Fibroblast of lung (primary cell): Measurements from ENCODE around the gene MUSK. TPM values are rescaled to one million over a fixed set of nuclear protein-coding genes. Genes with fewer than 3 reads are reported as not detected.

Source experiments
- DNase-seq, 2 donors: peaks; one replicate each; pipeline versions ENCODE4 v3.0.0 to v3.0.0-alpha.2; 2010; ENCODE audit warnings: low read depth in 2 of 2
- H2AFZ ChIP-seq: 2 replicates; pipeline ENCODE4 v1.5.1; 2012; ENCODE audit warnings: low read length, control low read depth, inconsistent platforms
- H3K27ac ChIP-seq: 2 replicates; pipeline ENCODE4 v1.5.1; 2011; ENCODE audit warnings: low read length, control low read depth; ENCODE audit not compliant: insufficient read depth
- H3K27me3 ChIP-seq: 2 replicates; pipeline ENCODE4 v1.5.1; 2011; ENCODE audit warnings: mild to moderate bottlenecking, low read length; ENCODE audit not compliant: control insufficient read depth, insufficient read depth
- H3K36me3 ChIP-seq: 2 replicates; pipeline ENCODE4 v1.5.1; 2011; ENCODE audit warnings: low read length; ENCODE audit not compliant: control insufficient read depth, insufficient read depth
- H3K4me1 ChIP-seq: 2 replicates; pipeline ENCODE4 v1.5.1; 2011; ENCODE audit warnings: low read length; ENCODE audit not compliant: control insufficient read depth, insufficient read depth; ENCODE audit errors: extremely low read depth
- H3K4me2 ChIP-seq: 2 replicates; pipeline ENCODE4 v1.5.1; 2011; ENCODE audit warnings: low read length, control low read depth; ENCODE audit not compliant: insufficient read depth; ENCODE audit errors: extremely low read depth
- H3K4me3 ChIP-seq, 4 experiments: fragments of 200-600 bp in 1 of 4; sonication (generic) in 1 of 4; replicated peaks in 1 of 4; 2 replicates each; pipeline ENCODE4 v1.5.1; 2011 to 2016; ENCODE audit warnings: low read length in 4 of 4, low read depth in 3 of 4, mild to moderate bottlenecking in 3 of 4, control low read depth in 2 of 4, inconsistent platforms in 1 of 4, mixed read lengths in 1 of 4; ENCODE audit not compliant: insufficient read depth in 1 of 4; ENCODE audit errors: control extremely low read depth in 1 of 4
- H3K79me2 ChIP-seq: 2 replicates; pipeline ENCODE4 v1.5.1; 2012; ENCODE audit warnings: mild to moderate bottlenecking, low read length, inconsistent platforms; ENCODE audit not compliant: control insufficient read depth, insufficient read depth
- H3K9ac ChIP-seq: 2 replicates; pipeline ENCODE4 v1.5.1; 2011; ENCODE audit warnings: mild to moderate bottlenecking, low read length, control low read depth; ENCODE audit not compliant: insufficient read depth
- H3K9me3 ChIP-seq: 2 replicates; pipeline ENCODE4 v1.5.1; 2012; ENCODE audit warnings: low read depth, low read length; ENCODE audit not compliant: control insufficient read depth, insufficient read depth
- H4K20me1 ChIP-seq: 2 replicates; pipeline ENCODE4 v1.5.1; 2011; ENCODE audit warnings: low read length; ENCODE audit not compliant: control insufficient read depth, insufficient read depth; ENCODE audit errors: extremely low read depth
- CTCF ChIP-seq, 2 donors: IDR thresholded peaks in 1 of 2; conservative IDR thresholded peaks in 1 of 2; 1 replicate in 1 of 2; 2 replicates in 1 of 2; pipeline ENCODE4 v1.5.1; 2011 to 2012; ENCODE audit warnings: low read length in 2 of 2, control low read depth in 1 of 2, inconsistent platforms in 1 of 2, low read depth in 1 of 2, mild to moderate bottlenecking in 1 of 2
- EZH2 ChIP-seq: IDR thresholded peaks from 2 replicates; pipeline ENCODE4 v1.5.1; 2012; ENCODE audit warnings: low read length, control low read depth, mild to moderate bottlenecking; ENCODE audit errors: missing control alignments
- polyA plus RNA-seq, 2 donors: library from polyadenylated mRNA; depleted of rRNA in 1 of 2; stranded (reverse) in 1 of 2; unstranded in 1 of 2; fragments of >200 nt; gene quantifications; 2 replicates each; pipeline ENCODE4 v1.2.1, GENCODE V29; 2011 to 2012; ENCODE audit warnings: missing spikeins in 1 of 2
- total RNA-seq: library from RNA; depleted of rRNA; stranded (reverse); fragments of >200 nt; gene quantifications from 2 replicates; pipeline ENCODE4 v1.2.1, GENCODE V29; 2014

Gene MUSK
- total and polyA plus RNA-seq, 2 donors (not counting 1 experiment from before 2014, with no cell fraction given) = 0.31 to 0.66 TPM

GRCh38 chr9:110622368-110622767 is 46.2 kb upstream of the MUSK start:
- H3K4me1 ChIP-seq = peaks cover 7% of the 10 kb centered on the region
- H3K4me3 ChIP-seq = no peak overlapping the region
- no peaks in the 10 kb centered on the region for H3K27me3 ChIP-seq
- H3K4me2 ChIP-seq = no peak overlapping the region
- no peaks in the 10 kb centered on the region for H3K79me2 ChIP-seq
- no peaks in the 10 kb centered on the region for H4K20me1 ChIP-seq
- TF ChIP-seq CTCF (conservative IDR thresholded peaks at IDR 0.05 in 1 of 2, IDR thresholded peaks at IDR 0.05 in 1 of 2; ENCODE audit: low read depth in 1 of 2, low read length in 2 of 2) (no peak), EZH2 (no peak)
- H3K9me3 ChIP-seq = no peaks in the 10 kb centered on the region
- H3K36me3 ChIP-seq = no peaks in the 10 kb centered on the region
- H2AFZ ChIP-seq = no peak overlapping the region
- H3K27ac ChIP-seq = no peak overlapping the region
- no peak overlapping the region for H3K9ac ChIP-seq
- no peak for DNase-seq

DNA sequence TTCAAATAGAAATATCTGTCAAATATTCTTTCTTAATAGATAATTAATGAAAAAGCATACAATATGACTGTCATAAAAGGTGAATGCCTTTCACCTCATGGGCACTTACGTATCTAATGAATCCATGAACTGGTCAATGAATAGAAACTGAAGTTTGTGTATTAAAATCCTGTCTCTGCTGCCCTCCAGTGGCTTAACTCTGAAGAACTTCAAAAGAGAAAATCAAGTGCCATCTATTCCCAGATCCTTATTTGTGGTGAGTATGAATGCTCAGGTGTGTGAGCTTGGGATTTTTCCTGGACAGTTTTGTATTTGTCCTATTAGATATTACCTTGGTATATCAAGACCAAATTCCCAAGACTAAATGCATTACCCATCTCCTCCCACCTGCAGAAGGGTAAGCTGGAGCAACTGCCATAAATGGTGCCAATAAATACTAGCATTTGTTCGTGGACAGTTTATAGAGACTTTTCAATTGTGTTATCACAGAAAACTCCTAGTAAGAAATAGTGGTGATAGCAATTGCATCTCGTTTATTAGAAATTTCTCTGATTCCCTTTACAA is 45.0 kb upstream of the MUSK start:
- Histone ChIP-seq H3K4me1 (peaks cover 7% of the 10 kb centered on the region), H3K9ac (no peak overlapping the region), H4K20me1 (no peaks in the 10 kb centered on the region), H3K4me2 (no peak overlapping the region), H3K79me2 (no peaks in the 10 kb centered on the region), H3K4me3 (no peak overlapping the region), H3K9me3 (no peaks in the 10 kb centered on the region), H2AFZ (no peak overlapping the region), H3K27me3 (no peaks in the 10 kb centered on the region), H3K36me3 (no peaks in the 10 kb centered on the region), H3K27ac (no peak overlapping the region)
- peak; percentile 49 to 58 for TF ChIP-seq CTCF (conservative IDR thresholded peaks at IDR 0.05 in 1 of 2, IDR thresholded peaks at IDR 0.05 in 1 of 2; ENCODE audit: low read depth in 1 of 2, low read length in 2 of 2)
- TF ChIP-seq EZH2 = no peak
- peak; percentile 41 to 75 for DNase-seq

DNA sequence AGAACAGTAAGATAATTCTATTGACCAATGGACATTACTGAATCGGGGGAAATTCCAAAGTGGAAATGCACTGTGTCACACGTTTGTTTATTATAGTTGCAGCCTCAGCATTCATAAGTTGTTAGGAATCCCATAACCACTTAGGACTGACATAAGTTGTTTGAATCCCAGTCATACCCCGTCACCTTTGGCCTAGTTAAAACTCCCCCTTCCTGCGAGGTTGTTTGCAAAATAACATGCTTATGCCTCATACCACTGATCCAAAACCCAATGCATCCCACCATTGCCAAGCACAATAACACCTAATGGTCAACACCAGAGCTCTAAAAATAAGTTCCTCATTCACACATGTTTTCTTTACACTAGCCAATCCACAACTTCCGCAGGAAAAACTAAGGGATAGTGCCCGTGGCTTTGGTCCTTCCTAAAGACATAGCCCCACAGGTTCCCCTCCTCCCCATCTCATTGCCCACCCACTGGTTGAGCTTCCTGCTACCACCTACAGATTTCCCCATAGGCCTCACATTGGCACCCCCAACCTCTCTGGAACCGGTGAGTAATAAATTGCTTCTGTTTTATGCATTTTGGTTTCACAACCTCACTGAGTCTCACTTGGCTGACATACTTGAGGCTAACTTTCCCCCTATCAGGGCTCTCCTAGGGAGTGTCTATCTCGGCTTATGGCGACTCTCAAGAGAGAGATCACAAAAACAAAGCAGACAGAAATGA is 42.3 kb upstream of the MUSK start:
- Histone ChIP-seq H3K4me3 (no peak overlapping the region), H3K27ac (peak overlapping the region; percentile 45), H2AFZ (no peak overlapping the region), H3K36me3 (no peaks in the 10 kb centered on the region), H4K20me1 (no peaks in the 10 kb centered on the region), H3K9ac (no peak overlapping the region), H3K9me3 (no peaks in the 10 kb centered on the region), H3K4me2 (no peak overlapping the region), H3K4me1 (peaks cover 4% of the 10 kb centered on the region), H3K27me3 (no peaks in the 10 kb centered on the region), H3K79me2 (no peaks in the 10 kb centered on the region)
- DNase-seq = peak; percentile 79 to 88
- no peak for TF ChIP-seq EZH2
- no peak for TF ChIP-seq CTCF (conservative IDR thresholded peaks at IDR 0.05 in 1 of 2, IDR thresholded peaks at IDR 0.05 in 1 of 2; ENCODE audit: low read depth in 1 of 2, low read length in 2 of 2)
